ENCODE measurements around the gene DAZAP1. TPM values are rescaled to one million over a fixed set of nuclear protein-coding genes. Genes with fewer than 3 reads are reported as not detected.
A peak's percentile ranks its signal among the peaks of the same experiment; 100 is the strongest.

Gene DAZAP1
- total and polyA plus RNA-seq, 2 experiments from 2014 or later: 35.8 to 46.8 TPM

- Histone ChIP-seq H2AFZ (no peak overlapping the region), H3K27ac (peak overlapping the region; percentile 99), H3K4me3 (peak overlapping the region; percentile 100), H3K9me2 (replicated peaks; ENCODE audit: insufficient read depth) (no peaks in the 10 kb centered on the region), H3K4me1 (ENCODE audit: insufficient read depth) (peaks cover 37% of the 10 kb centered on the region), H3K79me2 (peaks cover 67% of the 10 kb centered on the region), H3K9me3 (ENCODE audit: low read depth) (no peaks in the 10 kb centered on the region), H3K4me2 (peak overlapping the region; percentile 99), H3K27me3 (no peaks in the 10 kb centered on the region), H3K36me3 (replicated peaks; ENCODE audit: insufficient read depth, low read depth) (no peaks in the 10 kb centered on the region), H4K20me1 (ENCODE audit: insufficient read depth, poor library complexity, severe bottlenecking) (peaks cover 63% of the 10 kb centered on the region)
- no peak for DNase-seq (ENCODE audit: low spot score)
- 77% methylated on average over 32 of the region's 33 CpGs for WGBS (ENCODE audit: low lambda C conversion rate, missing lambda C conversion rate)
- TF ChIP-seq CTCF (IDR thresholded peaks at IDR 0.05; ENCODE audit: poor library complexity): no peak
- TF ChIP-seq EZH2 (IDR thresholded peaks at IDR 0.05; ENCODE audit: borderline replicate concordance): no peak
- no peak for TF ChIP-seq EZH2phosphoT487 (IDR thresholded peaks at IDR 0.05; ENCODE audit: low read depth, severe bottlenecking, unreplicated experiment)
These were observed 2.0 kb downstream of the DAZAP1 start for GRCh38 chr19:1409204-1410005.

GRCh38 chr19:1410136-1410786, 2.9 kb downstream of the DAZAP1 start:
- H3K27ac ChIP-seq: no peak overlapping the region
- peaks cover 44% of the 10 kb centered on the region for H3K4me1 ChIP-seq (ENCODE audit: insufficient read depth)
- no peak overlapping the region for H2AFZ ChIP-seq
- H3K9me2 ChIP-seq (replicated peaks; ENCODE audit: insufficient read depth): no peaks in the 10 kb centered on the region
- H3K27me3 ChIP-seq: no peaks in the 10 kb centered on the region
- H4K20me1 ChIP-seq (ENCODE audit: insufficient read depth, poor library complexity, severe bottlenecking): peaks cover 63% of the 10 kb centered on the region
- no peak for DNase-seq (ENCODE audit: low spot score)
- WGBS (ENCODE audit: low lambda C conversion rate, missing lambda C conversion rate): 93% methylated on average over 23 of the region's 23 CpGs
- no peaks in the 10 kb centered on the region for H3K36me3 ChIP-seq (replicated peaks; ENCODE audit: insufficient read depth, low read depth)
- peaks cover 72% of the 10 kb centered on the region for H3K79me2 ChIP-seq
- peak overlapping the region; percentile 99 for H3K4me2 ChIP-seq
- H3K9me3 ChIP-seq (ENCODE audit: low read depth): no peaks in the 10 kb centered on the region
- TF ChIP-seq EZH2phosphoT487 (IDR thresholded peaks at IDR 0.05; ENCODE audit: low read depth, severe bottlenecking, unreplicated experiment) (no peak), EZH2 (IDR thresholded peaks at IDR 0.05; ENCODE audit: borderline replicate concordance) (no peak), CTCF (IDR thresholded peaks at IDR 0.05; ENCODE audit: poor library complexity) (no peak)
- no peak overlapping the region for H3K4me3 ChIP-seq

GRCh38 chr19:1410789-1411188, 3.4 kb downstream of the DAZAP1 start:
- H3K4me3 ChIP-seq: no peak overlapping the region
- DNase-seq (ENCODE audit: low spot score): no peak
- H3K9me3 ChIP-seq (ENCODE audit: low read depth): no peaks in the 10 kb centered on the region
- TF ChIP-seq EZH2 (IDR thresholded peaks at IDR 0.05; ENCODE audit: borderline replicate concordance) (no peak), EZH2phosphoT487 (IDR thresholded peaks at IDR 0.05; ENCODE audit: low read depth, severe bottlenecking, unreplicated experiment) (no peak), CTCF (IDR thresholded peaks at IDR 0.05; ENCODE audit: poor library complexity) (no peak)
- peak overlapping the region; percentile 99 for H3K4me2 ChIP-seq
- H3K36me3 ChIP-seq (replicated peaks; ENCODE audit: insufficient read depth, low read depth): no peaks in the 10 kb centered on the region
- H4K20me1 ChIP-seq (ENCODE audit: insufficient read depth, poor library complexity, severe bottlenecking): peaks cover 65% of the 10 kb centered on the region
- 95% methylated on average over 9 of the region's 9 CpGs for WGBS (ENCODE audit: low lambda C conversion rate, missing lambda C conversion rate)
- peaks cover 74% of the 10 kb centered on the region for H3K79me2 ChIP-seq
- H3K4me1 ChIP-seq (ENCODE audit: insufficient read depth): peaks cover 46% of the 10 kb centered on the region
- H2AFZ ChIP-seq: no peak overlapping the region
- H3K27ac ChIP-seq: no peak overlapping the region
- H3K9me2 ChIP-seq (replicated peaks; ENCODE audit: insufficient read depth): no peaks in the 10 kb centered on the region
- no peaks in the 10 kb centered on the region for H3K27me3 ChIP-seq

Data from hepatocyte (in vitro differentiated cells).